Vagina (tissue), 2 donors: ENCODE data around the gene APLF. TPM values are rescaled to one million over a fixed set of nuclear protein-coding genes. Genes with fewer than 3 reads are reported as not detected.
"Not testable (repeated sequence)": the region's sequence is repeated elsewhere in the genome, so short reads cannot be mapped to it uniquely, and the experiment has no call there.

ENCODE experiments used
- DNase-seq, 2 donors: peaks; one replicate each; pipeline ENCODE4 v3.0.0-alpha.2; 2017; ENCODE audit errors: extremely low spot score in 2 of 2
- H3K27ac ChIP-seq: fragments of 200-600 bp; sonication (generic); one replicate; pipeline ENCODE4 v1.5.1; 2019
- H3K27me3 ChIP-seq: fragments of 200-600 bp; sonication (generic); one replicate; pipeline ENCODE4 v1.5.1; 2019
- H3K36me3 ChIP-seq, 2 donors: fragments of 200-600 bp; sonication (generic); one replicate each; pipeline ENCODE4 v1.5.1; 2017 to 2019
- H3K4me1 ChIP-seq: fragments of 200-600 bp; sonication (generic); one replicate; pipeline ENCODE4 v1.5.1; 2019
- H3K4me3 ChIP-seq, 2 donors: fragments of 200-600 bp; sonication (generic); 1 replicate in 1 of 2; 2 replicates in 1 of 2; pipeline ENCODE4 v1.5.1; 2016 to 2019
- H3K9me3 ChIP-seq: fragments of 200-600 bp; sonication (generic); one replicate; pipeline ENCODE4 v1.5.1; 2019
- POLR2A ChIP-seq, 2 donors: fragments of 450-650 bp; IDR thresholded peaks; one replicate each; pipeline ENCODE4 v1.6.1; 2017; ENCODE audit warnings: antibody characterized with exemption in 2 of 2, mild to moderate bottlenecking in 2 of 2, moderate library complexity in 2 of 2
- POLR2AphosphoS5 ChIP-seq, 2 donors: sonication (generic); formaldehyde crosslinking; IDR thresholded peaks; one replicate each; pipeline ENCODE4 v1.9.0; 2017; ENCODE audit warnings: antibody characterized with exemption in 2 of 2, mild to moderate bottlenecking in 2 of 2, low read depth in 1 of 2; ENCODE audit not compliant: insufficient read depth in 1 of 2
- intact Hi-C: fragments of 100-400 bp; cut with DNase I; formaldehyde crosslinking; loops from one replicate; pipeline ENCODE4 v1.15.1; 2023
- total RNA-seq: library from RNA; depleted of rRNA; stranded (reverse); fragments of >200 nt; gene quantifications from one replicate; pipeline ENCODE4 v1.2.3, GENCODE V29; 2016
- TF ChIP-seq, protein P1 (sequence below), 3 experiments: fragments of 450-650 bp in 2 of 3; fragments of 200-600 bp in 1 of 3; sonication (generic) in 1 of 3; IDR thresholded peaks; one replicate each; pipeline ENCODE4 v1.5.1; 2017 to 2019; ENCODE audit warnings: antibody characterized with exemption in 3 of 3, mild to moderate bottlenecking in 2 of 3, moderate library complexity in 2 of 3

APLF gene
- total RNA-seq, 1 donor from 2014 or later: 18.7 TPM

DNA sequence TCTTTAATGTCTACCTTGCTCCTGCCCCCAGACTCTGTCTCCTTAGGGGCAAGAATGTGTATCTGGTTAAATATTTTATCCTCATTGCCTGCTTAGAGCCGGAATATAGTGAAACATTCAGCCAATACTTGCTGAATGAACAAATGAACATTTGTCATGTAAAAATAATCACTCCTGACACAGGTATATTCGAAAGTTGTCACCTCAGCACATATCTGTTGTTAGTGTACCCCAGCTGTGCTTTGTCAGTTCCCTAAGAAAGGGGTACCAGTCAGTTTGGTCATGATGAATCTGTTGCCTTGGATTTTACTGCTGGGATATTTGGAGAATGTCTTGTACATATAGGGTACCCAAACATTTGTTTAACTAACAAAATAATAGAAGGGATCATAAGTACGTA, 99.0 kb downstream of the APLF start:
- Histone ChIP-seq H3K27me3 (no peaks in the 10 kb centered on the region), H3K4me3 (no peak overlapping the region), H3K27ac (no peak overlapping the region), H3K4me1 (no peaks in the 10 kb centered on the region), H3K9me3 (no peaks in the 10 kb centered on the region), H3K36me3 (no peaks in the 10 kb centered on the region)
- no peak for DNase-seq
- intact Hi-C loops: no loop called here
- TF ChIP-seq POLR2A (IDR thresholded peaks at IDR 0.05) (no peak), POLR2AphosphoS5 (IDR thresholded peaks at IDR 0.05; ENCODE audit: insufficient read depth in 1 of 2, low read depth in 1 of 2) (no peak)
- TF ChIP-seq, protein P1, sequence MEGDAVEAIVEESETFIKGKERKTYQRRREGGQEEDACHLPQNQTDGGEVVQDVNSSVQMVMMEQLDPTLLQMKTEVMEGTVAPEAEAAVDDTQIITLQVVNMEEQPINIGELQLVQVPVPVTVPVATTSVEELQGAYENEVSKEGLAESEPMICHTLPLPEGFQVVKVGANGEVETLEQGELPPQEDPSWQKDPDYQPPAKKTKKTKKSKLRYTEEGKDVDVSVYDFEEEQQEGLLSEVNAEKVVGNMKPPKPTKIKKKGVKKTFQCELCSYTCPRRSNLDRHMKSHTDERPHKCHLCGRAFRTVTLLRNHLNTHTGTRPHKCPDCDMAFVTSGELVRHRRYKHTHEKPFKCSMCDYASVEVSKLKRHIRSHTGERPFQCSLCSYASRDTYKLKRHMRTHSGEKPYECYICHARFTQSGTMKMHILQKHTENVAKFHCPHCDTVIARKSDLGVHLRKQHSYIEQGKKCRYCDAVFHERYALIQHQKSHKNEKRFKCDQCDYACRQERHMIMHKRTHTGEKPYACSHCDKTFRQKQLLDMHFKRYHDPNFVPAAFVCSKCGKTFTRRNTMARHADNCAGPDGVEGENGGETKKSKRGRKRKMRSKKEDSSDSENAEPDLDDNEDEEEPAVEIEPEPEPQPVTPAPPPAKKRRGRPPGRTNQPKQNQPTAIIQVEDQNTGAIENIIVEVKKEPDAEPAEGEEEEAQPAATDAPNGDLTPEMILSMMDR (IDR thresholded peaks at IDR 0.05): no peak

DNA sequence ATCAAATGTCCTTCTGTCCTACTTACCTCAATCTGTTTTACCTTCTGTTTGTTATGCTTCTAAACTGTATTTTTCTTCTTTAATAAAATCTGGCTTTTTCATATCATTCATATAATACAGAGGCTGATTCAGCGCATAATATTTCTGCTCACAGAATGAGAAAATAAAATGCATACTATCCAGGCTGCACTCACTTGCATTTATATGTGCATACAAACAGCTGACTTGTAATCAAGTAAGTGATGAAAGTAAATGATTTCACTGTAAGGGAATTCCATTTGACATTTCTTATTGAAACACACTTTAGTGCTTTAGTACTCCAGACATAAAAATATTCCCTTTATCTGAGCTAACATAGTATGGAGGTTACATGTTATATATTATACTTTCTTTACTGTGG, 100.7 kb downstream of the APLF start:
- Histone ChIP-seq H3K4me3 (no peak overlapping the region), H3K27ac (no peak overlapping the region), H3K9me3 (no peaks in the 10 kb centered on the region), H3K4me1 (no peaks in the 10 kb centered on the region), H3K36me3 (no peaks in the 10 kb centered on the region), H3K27me3 (no peaks in the 10 kb centered on the region)
- intact Hi-C loops: no loop called here
- TF ChIP-seq POLR2A (IDR thresholded peaks at IDR 0.05) (no peak), POLR2AphosphoS5 (IDR thresholded peaks at IDR 0.05; ENCODE audit: insufficient read depth in 1 of 2, low read depth in 1 of 2) (no peak)
- TF ChIP-seq, protein P1 (IDR thresholded peaks at IDR 0.05): no peak
- DNase-seq: no peak

DNA sequence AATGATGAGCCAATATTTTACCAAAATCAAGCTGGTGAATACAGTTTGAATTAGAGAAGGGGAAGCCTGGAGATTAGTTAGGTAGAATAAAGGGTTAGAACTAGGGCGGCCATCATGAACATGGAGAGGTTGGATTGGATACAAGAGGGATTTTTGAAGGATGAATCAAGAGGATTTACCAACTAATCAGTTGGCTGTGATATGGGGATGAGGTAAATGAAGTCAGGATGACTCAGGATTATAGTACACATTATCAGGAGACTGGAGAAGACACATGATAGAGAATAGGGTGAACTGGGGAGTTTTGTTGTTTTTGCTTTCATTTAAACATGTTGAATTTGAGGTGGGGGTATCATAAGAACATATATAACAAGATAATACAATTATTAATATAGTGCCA, 102.2 kb downstream of the APLF start:
- Histone ChIP-seq H3K27me3 (no peaks in the 10 kb centered on the region), H3K4me3 (no peak overlapping the region), H3K27ac (no peak overlapping the region), H3K9me3 (no peaks in the 10 kb centered on the region), H3K4me1 (no peaks in the 10 kb centered on the region), H3K36me3 (no peaks in the 10 kb centered on the region)
- DNase-seq: no peak
- TF ChIP-seq POLR2A (IDR thresholded peaks at IDR 0.05): no peak
- TF ChIP-seq, protein P1 (IDR thresholded peaks at IDR 0.05): no peak
- no peak for TF ChIP-seq POLR2AphosphoS5 (IDR thresholded peaks at IDR 0.05; ENCODE audit: insufficient read depth in 1 of 2, low read depth in 1 of 2)
- intact Hi-C loops: no loop called here

DNA sequence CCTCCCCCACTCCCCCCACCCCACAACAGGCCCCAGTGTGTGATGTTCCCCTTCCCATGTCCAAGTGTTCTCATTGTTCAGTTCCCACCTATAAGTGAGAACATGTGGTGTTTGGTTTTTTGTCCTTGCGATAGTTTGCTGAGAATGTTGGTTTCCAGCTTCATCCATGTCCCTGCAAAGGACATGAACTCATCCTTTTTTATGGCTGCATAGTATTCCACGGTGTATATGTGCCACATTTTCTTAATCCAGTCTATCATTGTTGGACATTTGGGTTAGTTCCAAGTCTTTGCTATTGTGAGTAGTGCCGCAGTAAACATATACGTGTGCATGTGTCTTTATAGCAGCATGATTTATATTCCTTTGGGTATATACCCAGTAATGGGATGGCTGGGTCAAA, 103.0 kb downstream of the APLF start:
- H3K4me1 ChIP-seq, H3K9me3 ChIP-seq, H3K27me3 ChIP-seq, H3K4me3 ChIP-seq, intact Hi-C loops, H3K36me3 ChIP-seq, DNase-seq, H3K27ac ChIP-seq: not testable (repeated sequence)

DNA sequence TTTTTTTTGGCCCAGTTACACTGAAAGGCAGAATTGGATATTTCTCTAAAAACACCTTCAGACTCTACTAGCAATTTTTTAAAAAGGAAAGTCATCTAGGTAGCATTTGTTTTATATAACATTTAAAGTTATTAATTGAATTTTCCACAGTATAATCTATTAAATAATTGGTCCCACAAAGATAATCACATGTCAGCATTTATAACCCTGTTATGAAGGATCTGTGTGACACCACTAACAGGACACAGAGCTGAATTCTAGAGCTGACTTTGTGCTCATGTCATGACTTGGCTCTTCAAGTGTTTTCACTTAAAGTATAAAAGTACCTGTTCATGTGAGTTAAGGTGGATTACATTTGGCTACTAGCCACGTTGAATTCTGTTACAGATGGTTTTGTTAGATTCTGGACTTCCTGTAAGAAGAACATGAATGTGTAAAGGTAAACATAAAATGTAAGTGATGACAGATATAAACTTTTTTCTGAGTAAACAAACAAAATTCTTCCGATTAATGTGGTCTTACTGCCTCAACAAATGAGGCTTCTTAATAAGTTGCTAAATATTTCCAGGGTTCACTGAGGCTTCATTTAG, 106.9 kb downstream of the APLF start:
- H3K9me3 ChIP-seq: no peaks in the 10 kb centered on the region
- no peak overlapping the region for H3K4me3 ChIP-seq
- no peak for DNase-seq
- no peaks in the 10 kb centered on the region for H3K27me3 ChIP-seq
- H3K27ac ChIP-seq: no peak overlapping the region
- TF ChIP-seq, protein P1 (IDR thresholded peaks at IDR 0.05): no peak
- TF ChIP-seq POLR2AphosphoS5 (IDR thresholded peaks at IDR 0.05; ENCODE audit: insufficient read depth in 1 of 2, low read depth in 1 of 2) (no peak), POLR2A (IDR thresholded peaks at IDR 0.05) (no peak)
- intact Hi-C loops: no loop called here
- no peaks in the 10 kb centered on the region for H3K4me1 ChIP-seq
- H3K36me3 ChIP-seq: no peaks in the 10 kb centered on the region
